Measurements from ENCODE around the gene DOHH.

DOHH gene

DNA sequence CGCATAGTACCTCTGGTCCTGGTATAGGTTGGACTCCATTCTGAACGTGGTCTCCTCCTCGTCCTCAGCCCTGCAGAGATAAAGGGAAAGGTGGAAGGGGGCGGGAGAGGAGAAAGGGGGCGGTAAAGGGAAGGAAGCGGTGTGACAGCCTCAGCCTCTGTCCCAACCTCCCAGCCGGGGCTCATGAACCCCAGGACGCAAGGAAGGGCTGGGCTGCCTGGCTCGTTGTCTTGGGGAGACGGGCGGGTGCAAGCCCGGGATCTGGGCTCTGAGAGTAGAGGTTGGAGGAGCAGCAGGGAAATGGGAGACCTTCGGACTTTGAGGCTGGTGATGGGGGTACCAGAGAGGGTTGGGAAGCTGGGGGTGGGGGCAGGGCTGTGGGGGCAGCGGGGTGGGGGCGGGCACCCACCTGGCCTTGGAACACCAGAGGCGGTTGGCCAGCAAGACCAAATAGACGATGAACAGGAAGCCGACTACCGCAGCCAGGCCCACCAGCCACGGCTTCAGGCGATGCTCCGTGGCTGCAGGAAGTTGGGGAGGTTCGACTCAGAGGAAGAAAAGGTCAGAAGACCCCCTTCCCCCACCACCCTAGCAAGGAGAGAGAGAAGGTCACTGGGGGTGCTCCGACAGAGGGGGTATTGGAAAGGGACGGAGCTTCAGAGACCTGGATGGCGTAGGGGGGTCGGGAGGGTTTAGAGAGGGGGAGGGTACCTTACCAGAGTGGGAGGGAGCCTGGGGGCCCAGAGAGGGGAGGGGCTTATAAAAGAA, 21.9 kb downstream of the DOHH start:
- H3F3A ChIP-seq (ENCODE audit: insufficient read depth, low read length), result no peaks in the 10 kb centered on the region
- no peaks in the 10 kb centered on the region for H4K20me1 ChIP-seq (ENCODE audit: insufficient read depth, low read length)
- no peaks in the 10 kb centered on the region for H3K9me3 ChIP-seq (replicated peaks; ENCODE audit: insufficient read depth, low read length)
- H2AFZ ChIP-seq (ENCODE audit: low read length), result no peak overlapping the region
- no peaks in the 10 kb centered on the region for H3K36me3 ChIP-seq (replicated peaks; ENCODE audit: insufficient read depth, low read length)
- H3K4me3 ChIP-seq (ENCODE audit: low read length), result no peak overlapping the region
- H3K9ac ChIP-seq (ENCODE audit: low read length), result no peak overlapping the region
- H3K4me2 ChIP-seq (ENCODE audit: low read depth, low read length), result no peak overlapping the region
- DNase-seq, result no peak
- H3K4me1 ChIP-seq (ENCODE audit: low read length), result no peaks in the 10 kb centered on the region
- TF ChIP-seq EZH2 (optimal IDR thresholded peaks at IDR 0.05; ENCODE audit: low read depth, low read length) (no peak), EZH2phosphoT487 (IDR thresholded peaks at IDR 0.05; ENCODE audit: low read length) (no peak)
- TF ChIP-seq, protein P1, sequence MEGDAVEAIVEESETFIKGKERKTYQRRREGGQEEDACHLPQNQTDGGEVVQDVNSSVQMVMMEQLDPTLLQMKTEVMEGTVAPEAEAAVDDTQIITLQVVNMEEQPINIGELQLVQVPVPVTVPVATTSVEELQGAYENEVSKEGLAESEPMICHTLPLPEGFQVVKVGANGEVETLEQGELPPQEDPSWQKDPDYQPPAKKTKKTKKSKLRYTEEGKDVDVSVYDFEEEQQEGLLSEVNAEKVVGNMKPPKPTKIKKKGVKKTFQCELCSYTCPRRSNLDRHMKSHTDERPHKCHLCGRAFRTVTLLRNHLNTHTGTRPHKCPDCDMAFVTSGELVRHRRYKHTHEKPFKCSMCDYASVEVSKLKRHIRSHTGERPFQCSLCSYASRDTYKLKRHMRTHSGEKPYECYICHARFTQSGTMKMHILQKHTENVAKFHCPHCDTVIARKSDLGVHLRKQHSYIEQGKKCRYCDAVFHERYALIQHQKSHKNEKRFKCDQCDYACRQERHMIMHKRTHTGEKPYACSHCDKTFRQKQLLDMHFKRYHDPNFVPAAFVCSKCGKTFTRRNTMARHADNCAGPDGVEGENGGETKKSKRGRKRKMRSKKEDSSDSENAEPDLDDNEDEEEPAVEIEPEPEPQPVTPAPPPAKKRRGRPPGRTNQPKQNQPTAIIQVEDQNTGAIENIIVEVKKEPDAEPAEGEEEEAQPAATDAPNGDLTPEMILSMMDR (IDR thresholded peaks at IDR 0.05; ENCODE audit: low read length), result no peak
- no peak overlapping the region for H3K27ac ChIP-seq (ENCODE audit: low read length)
- peaks cover 88% of the 10 kb centered on the region for H3K27me3 ChIP-seq (replicated peaks; ENCODE audit: insufficient read depth, low read length)
- no peaks in the 10 kb centered on the region for H3K9me2 ChIP-seq (replicated peaks; ENCODE audit: insufficient read depth, low read length)
- H3K79me2 ChIP-seq (ENCODE audit: low read length), result no peaks in the 10 kb centered on the region

DNA sequence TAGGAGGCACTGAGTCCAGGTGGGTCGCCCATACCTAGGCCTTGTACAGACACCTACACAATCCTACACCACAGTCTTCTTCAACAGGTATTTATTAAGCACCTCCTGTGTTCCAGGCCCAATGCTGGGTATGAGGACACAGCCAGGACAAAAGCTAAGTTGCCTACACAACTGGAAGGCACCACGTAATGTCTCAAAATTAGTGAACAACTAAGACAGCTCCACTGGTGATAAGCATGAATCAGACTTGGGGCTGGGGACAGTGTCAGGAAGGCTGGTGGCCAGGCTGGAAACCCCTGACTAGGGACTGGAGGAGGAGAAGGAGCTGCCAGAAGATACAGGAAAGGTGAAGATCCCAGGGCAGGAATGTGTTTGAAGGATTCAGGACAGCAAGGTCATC, 22.5 kb downstream of the DOHH start:
- Histone ChIP-seq H3K4me1 (ENCODE audit: low read length) (no peaks in the 10 kb centered on the region), H3K9me3 (replicated peaks; ENCODE audit: insufficient read depth, low read length) (no peaks in the 10 kb centered on the region), H3F3A (ENCODE audit: insufficient read depth, low read length) (no peaks in the 10 kb centered on the region), H4K20me1 (ENCODE audit: insufficient read depth, low read length) (no peaks in the 10 kb centered on the region), H3K4me3 (ENCODE audit: low read length) (no peak overlapping the region), H3K79me2 (ENCODE audit: low read length) (no peaks in the 10 kb centered on the region), H3K27ac (ENCODE audit: low read length) (no peak overlapping the region), H3K9me2 (replicated peaks; ENCODE audit: insufficient read depth, low read length) (no peaks in the 10 kb centered on the region), H3K9ac (ENCODE audit: low read length) (no peak overlapping the region), H2AFZ (ENCODE audit: low read length) (no peak overlapping the region), H3K27me3 (replicated peaks; ENCODE audit: insufficient read depth, low read length) (peaks cover 82% of the 10 kb centered on the region), H3K36me3 (replicated peaks; ENCODE audit: insufficient read depth, low read length) (no peaks in the 10 kb centered on the region), H3K4me2 (ENCODE audit: low read depth, low read length) (no peak overlapping the region)
- TF ChIP-seq EZH2 (optimal IDR thresholded peaks at IDR 0.05; ENCODE audit: low read depth, low read length) (no peak), EZH2phosphoT487 (IDR thresholded peaks at IDR 0.05; ENCODE audit: low read length) (no peak)
- TF ChIP-seq, protein P1 (IDR thresholded peaks at IDR 0.05; ENCODE audit: low read length), result no peak
- DNase-seq, result no peak

DNA sequence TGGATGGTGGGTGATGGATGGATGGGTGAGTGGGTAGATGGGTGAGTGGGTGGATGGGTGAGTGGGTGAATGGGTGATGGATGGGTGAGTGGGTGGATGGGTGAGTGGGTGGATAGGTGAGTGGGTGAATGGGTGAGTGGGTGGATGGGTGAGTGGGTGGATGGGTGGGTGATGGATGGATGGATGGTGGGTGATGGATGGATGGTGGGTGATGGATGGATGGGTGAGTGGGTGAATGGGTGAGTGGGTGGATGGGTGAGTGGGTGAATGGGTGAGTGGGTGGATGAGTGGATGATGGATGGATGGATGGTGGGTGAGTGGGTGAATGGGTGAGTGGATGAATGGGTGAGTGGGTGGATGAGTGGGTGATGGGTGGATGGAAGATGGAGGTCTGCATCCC, 23.0 kb downstream of the DOHH start:
- Histone ChIP-seq H3K9ac (ENCODE audit: low read length) (no peak overlapping the region), H3K9me3 (replicated peaks; ENCODE audit: insufficient read depth, low read length) (no peaks in the 10 kb centered on the region), H3K79me2 (ENCODE audit: low read length) (no peaks in the 10 kb centered on the region), H3K27ac (ENCODE audit: low read length) (no peak overlapping the region), H3K4me3 (ENCODE audit: low read length) (no peak overlapping the region), H3K36me3 (replicated peaks; ENCODE audit: insufficient read depth, low read length) (no peaks in the 10 kb centered on the region), H3F3A (ENCODE audit: insufficient read depth, low read length) (no peaks in the 10 kb centered on the region), H3K4me1 (ENCODE audit: low read length) (no peaks in the 10 kb centered on the region), H4K20me1 (ENCODE audit: insufficient read depth, low read length) (no peaks in the 10 kb centered on the region), H3K9me2 (replicated peaks; ENCODE audit: insufficient read depth, low read length) (no peaks in the 10 kb centered on the region), H3K4me2 (ENCODE audit: low read depth, low read length) (no peak overlapping the region), H3K27me3 (replicated peaks; ENCODE audit: insufficient read depth, low read length) (peaks cover 78% of the 10 kb centered on the region), H2AFZ (ENCODE audit: low read length) (no peak overlapping the region)
- TF ChIP-seq, protein P1 (IDR thresholded peaks at IDR 0.05; ENCODE audit: low read length), result no peak
- no peak for TF ChIP-seq EZH2phosphoT487 (IDR thresholded peaks at IDR 0.05; ENCODE audit: low read length)
- no peak for TF ChIP-seq EZH2 (optimal IDR thresholded peaks at IDR 0.05; ENCODE audit: low read depth, low read length)
- DNase-seq, result no peak

Measured in MM.1S (cell line).